Right lobe of liver (tissue), 4 donors: Measurements from ENCODE around the gene PSMA4.

Source experiments
- POLR2A ChIP-seq: fragments of 450-650 bp; IDR thresholded peaks from one replicate; pipeline ENCODE4 v1.6.1; 2017; ENCODE audit warnings: antibody characterized with exemption, mild to moderate bottlenecking
- TF ChIP-seq, protein P1 (sequence below), 4 donors: fragments of 200-600 bp in 3 of 4; fragments of 450-650 bp in 1 of 4; IDR thresholded peaks; one replicate each; pipeline versions ENCODE4 v1.5.1 to v1.8.0; 2016 to 2022; ENCODE audit warnings: antibody characterized with exemption in 4 of 4, mild to moderate bottlenecking in 2 of 4
- donor health status: DM: no; HTN: no; CAD: no.
- donor health status: DM: no; HTN: no; CAD: no.
- donor health status: DM: no; HTN: yes; CAD: no.

DNA sequence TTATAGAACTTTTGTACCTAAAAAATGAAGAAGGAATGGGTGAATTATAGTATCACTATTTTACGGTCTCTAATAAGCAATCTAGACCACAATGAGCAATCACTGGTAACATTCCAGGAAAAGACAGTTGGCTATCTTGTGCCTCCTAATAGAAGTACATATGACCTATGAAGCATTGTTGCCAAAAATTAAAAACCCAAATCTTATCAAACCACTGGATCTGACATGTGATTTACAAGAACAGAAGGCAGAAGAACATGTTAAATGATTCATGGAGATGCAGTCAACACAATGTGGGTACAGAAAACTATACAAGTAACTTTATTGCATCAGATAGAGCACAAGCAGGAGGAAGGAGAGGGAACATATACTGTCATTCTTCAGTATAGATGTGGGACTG lies 47.4 kb upstream of the PSMA4 start:
- TF ChIP-seq, protein P1, sequence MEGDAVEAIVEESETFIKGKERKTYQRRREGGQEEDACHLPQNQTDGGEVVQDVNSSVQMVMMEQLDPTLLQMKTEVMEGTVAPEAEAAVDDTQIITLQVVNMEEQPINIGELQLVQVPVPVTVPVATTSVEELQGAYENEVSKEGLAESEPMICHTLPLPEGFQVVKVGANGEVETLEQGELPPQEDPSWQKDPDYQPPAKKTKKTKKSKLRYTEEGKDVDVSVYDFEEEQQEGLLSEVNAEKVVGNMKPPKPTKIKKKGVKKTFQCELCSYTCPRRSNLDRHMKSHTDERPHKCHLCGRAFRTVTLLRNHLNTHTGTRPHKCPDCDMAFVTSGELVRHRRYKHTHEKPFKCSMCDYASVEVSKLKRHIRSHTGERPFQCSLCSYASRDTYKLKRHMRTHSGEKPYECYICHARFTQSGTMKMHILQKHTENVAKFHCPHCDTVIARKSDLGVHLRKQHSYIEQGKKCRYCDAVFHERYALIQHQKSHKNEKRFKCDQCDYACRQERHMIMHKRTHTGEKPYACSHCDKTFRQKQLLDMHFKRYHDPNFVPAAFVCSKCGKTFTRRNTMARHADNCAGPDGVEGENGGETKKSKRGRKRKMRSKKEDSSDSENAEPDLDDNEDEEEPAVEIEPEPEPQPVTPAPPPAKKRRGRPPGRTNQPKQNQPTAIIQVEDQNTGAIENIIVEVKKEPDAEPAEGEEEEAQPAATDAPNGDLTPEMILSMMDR (IDR thresholded peaks at IDR 0.05) = no peak
- no peak for TF ChIP-seq POLR2A
